Karpas-422 (cell line): ENCODE results near the gene NR4A2. TPM values are rescaled to one million over a fixed set of nuclear protein-coding genes. Genes with fewer than 3 reads are reported as not detected.

ENCODE experiments used
- DNase-seq: peaks from one replicate; pipeline ENCODE4 v3.0.0-alpha.2; 2015
- H2AFZ ChIP-seq: fragments of 200-600 bp; sonication (generic); 2 replicates; pipeline ENCODE4 v1.6.1; 2014; ENCODE audit warnings: antibody characterized with exemption, low read length, mixed read lengths
- H3K27ac ChIP-seq: fragments of 200-600 bp; sonication (generic); 2 replicates; pipeline ENCODE4 v1.5.1; 2014; ENCODE audit warnings: mild to moderate bottlenecking, low read length, moderate library complexity
- H3K27me3 ChIP-seq: fragments of 200-600 bp; sonication (generic); 2 replicates; pipeline ENCODE4 v1.6.1; 2014; ENCODE audit warnings: low read length, mixed read lengths
- H3K36me3 ChIP-seq: fragments of 200-600 bp; sonication (generic); 2 replicates; pipeline ENCODE4 v1.6.1; 2014; ENCODE audit warnings: low read length, mixed read lengths; ENCODE audit not compliant: insufficient read depth
- H3K4me1 ChIP-seq: fragments of 200-600 bp; sonication (generic); 2 replicates; pipeline ENCODE4 v1.6.1; 2014; ENCODE audit warnings: mild to moderate bottlenecking, low read length, mixed read lengths
- H3K4me2 ChIP-seq: fragments of 200-600 bp; sonication (generic); 2 replicates; pipeline ENCODE4 v1.6.1; 2014; ENCODE audit warnings: low read length, low read depth, mild to moderate bottlenecking; ENCODE audit not compliant: poor library complexity, severe bottlenecking
- H3K4me3 ChIP-seq: fragments of 200-600 bp; sonication (generic); 2 replicates; pipeline ENCODE4 v1.5.1; 2014; ENCODE audit warnings: mild to moderate bottlenecking, antibody characterized with exemption, low read length, mixed read lengths
- H3K79me2 ChIP-seq: fragments of 200-600 bp; sonication (generic); 2 replicates; pipeline ENCODE4 v1.6.1; 2014; ENCODE audit warnings: mild to moderate bottlenecking, low read length, mixed read lengths
- H3K9ac ChIP-seq: fragments of 200-600 bp; sonication (generic); 2 replicates; pipeline ENCODE4 v1.6.0; 2014; ENCODE audit warnings: low read length
- H3K9me2 ChIP-seq: fragments of 200-600 bp; sonication (generic), shearing (Covaris generic); replicated peaks from 2 replicates; pipeline ENCODE4 v1.6.0; 2014; ENCODE audit warnings: mild to moderate bottlenecking, low read length, moderate library complexity; ENCODE audit not compliant: insufficient read depth
- H3K9me3 ChIP-seq: fragments of 300-700, 200-600 bp; sonication (generic); 2 replicates; pipeline ENCODE4 v1.6.1; 2014; ENCODE audit warnings: low read length, mixed read lengths
- H4K20me1 ChIP-seq: fragments of 200-600 bp; sonication (generic); 2 replicates; pipeline ENCODE4 v1.6.1; 2014; ENCODE audit warnings: mild to moderate bottlenecking, antibody characterized with exemption, low read length, low read depth; ENCODE audit not compliant: insufficient read depth
- total RNA-seq: library from RNA; depleted of rRNA; stranded (reverse); fragments of >200 nt; shearing (Covaris generic); gene quantifications from 2 replicates; pipeline ENCODE4 v1.2.3, GENCODE V29; 2014; ENCODE audit warnings: low replicate concordance

NR4A2 gene
- total RNA-seq, 1 experiment from 2014 or later = not detected

GRCh38 chr2:156342254-156343095, 10.0 kb upstream of the NR4A2 start:
- H3K4me3 ChIP-seq = peak overlapping the region; percentile 74
- DNase-seq = peak; percentile 77
- H4K20me1 ChIP-seq = no peaks in the 10 kb centered on the region
- H3K79me2 ChIP-seq = no peaks in the 10 kb centered on the region
- H3K27ac ChIP-seq = no peak overlapping the region
- peak overlapping the region; percentile 83 for H3K4me2 ChIP-seq
- H3K4me1 ChIP-seq = peaks cover 14% of the 10 kb centered on the region
- H3K9me3 ChIP-seq = no peaks in the 10 kb centered on the region
- H2AFZ ChIP-seq = peak overlapping the region; percentile 96
- no peaks in the 10 kb centered on the region for H3K27me3 ChIP-seq
- no peaks in the 10 kb centered on the region for H3K9me2 ChIP-seq
- peak overlapping the region; percentile 85 for H3K9ac ChIP-seq
- no peaks in the 10 kb centered on the region for H3K36me3 ChIP-seq

- Histone ChIP-seq H3K79me2 (no peaks in the 10 kb centered on the region), H3K9ac (peak overlapping the region; percentile 85), H3K4me2 (peak overlapping the region; percentile 83), H3K4me3 (peak overlapping the region; percentile 74), H2AFZ (peak overlapping the region; percentile 95), H4K20me1 (no peaks in the 10 kb centered on the region), H3K4me1 (peaks cover 14% of the 10 kb centered on the region), H3K27ac (no peak overlapping the region), H3K36me3 (no peaks in the 10 kb centered on the region), H3K27me3 (no peaks in the 10 kb centered on the region), H3K9me2 (no peaks in the 10 kb centered on the region), H3K9me3 (no peaks in the 10 kb centered on the region)
- peak; percentile 81 for DNase-seq
Measured at GRCh38 chr2:156341452-156342253, 9.1 kb upstream of the NR4A2 start.

- Histone ChIP-seq H3K27me3 (no peaks in the 10 kb centered on the region), H3K4me3 (peak overlapping the region; percentile 74), H3K9me2 (no peaks in the 10 kb centered on the region), H3K9me3 (no peaks in the 10 kb centered on the region), H4K20me1 (no peaks in the 10 kb centered on the region), H3K27ac (no peak overlapping the region), H3K79me2 (no peaks in the 10 kb centered on the region), H3K4me1 (peaks cover 14% of the 10 kb centered on the region), H3K9ac (peak overlapping the region; percentile 85), H3K4me2 (peak overlapping the region; percentile 83), H2AFZ (peak overlapping the region; percentile 95), H3K36me3 (no peaks in the 10 kb centered on the region)
- DNase-seq = peak; percentile 51
Measured at GRCh38 chr2:156340804-156341451, 8.4 kb upstream of the NR4A2 start.

- Histone ChIP-seq H3K4me2 (no peak overlapping the region), H3K9me3 (no peaks in the 10 kb centered on the region), H3K9ac (no peak overlapping the region), H3K27me3 (no peaks in the 10 kb centered on the region), H3K9me2 (no peaks in the 10 kb centered on the region), H3K4me3 (no peak overlapping the region), H3K27ac (no peak overlapping the region), H2AFZ (no peak overlapping the region), H4K20me1 (no peaks in the 10 kb centered on the region), H3K36me3 (no peaks in the 10 kb centered on the region), H3K79me2 (no peaks in the 10 kb centered on the region), H3K4me1 (peaks cover 14% of the 10 kb centered on the region)
- DNase-seq = no peak
Measured at GRCh38 chr2:156340377-156340776, 7.9 kb upstream of the NR4A2 start.

- no peaks in the 10 kb centered on the region for H4K20me1 ChIP-seq
- H3K4me3 ChIP-seq = no peak overlapping the region
- DNase-seq = no peak
- no peaks in the 10 kb centered on the region for H3K9me3 ChIP-seq
- H3K4me2 ChIP-seq = no peak overlapping the region
- H3K27ac ChIP-seq = no peak overlapping the region
- no peaks in the 10 kb centered on the region for H3K79me2 ChIP-seq
- H3K9me2 ChIP-seq = no peaks in the 10 kb centered on the region
- no peaks in the 10 kb centered on the region for H3K36me3 ChIP-seq
- H3K9ac ChIP-seq = no peak overlapping the region
- no peak overlapping the region for H2AFZ ChIP-seq
- peaks cover 16% of the 10 kb centered on the region for H3K4me1 ChIP-seq
- no peaks in the 10 kb centered on the region for H3K27me3 ChIP-seq
Measured at GRCh38 chr2:156339865-156340264, 7.3 kb upstream of the NR4A2 start.

- H3K9ac ChIP-seq = no peak overlapping the region
- DNase-seq = no peak
- no peaks in the 10 kb centered on the region for H3K9me3 ChIP-seq
- no peaks in the 10 kb centered on the region for H3K36me3 ChIP-seq
- no peaks in the 10 kb centered on the region for H3K27me3 ChIP-seq
- H3K4me3 ChIP-seq = no peak overlapping the region
- H3K27ac ChIP-seq = no peak overlapping the region
- H4K20me1 ChIP-seq = no peaks in the 10 kb centered on the region
- no peak overlapping the region for H2AFZ ChIP-seq
- H3K4me2 ChIP-seq = no peak overlapping the region
- H3K4me1 ChIP-seq = peaks cover 20% of the 10 kb centered on the region
- H3K9me2 ChIP-seq = no peaks in the 10 kb centered on the region
- H3K79me2 ChIP-seq = no peaks in the 10 kb centered on the region
Measured at GRCh38 chr2:156339110-156339847, 6.8 kb upstream of the NR4A2 start.

GRCh38 chr2:156338578-156338977, 6.1 kb upstream of the NR4A2 start:
- peaks cover 27% of the 10 kb centered on the region for H3K4me1 ChIP-seq
- H3K9me2 ChIP-seq = no peaks in the 10 kb centered on the region
- DNase-seq = no peak
- H3K79me2 ChIP-seq = no peaks in the 10 kb centered on the region
- H3K27ac ChIP-seq = no peak overlapping the region
- no peak overlapping the region for H2AFZ ChIP-seq
- no peak overlapping the region for H3K9ac ChIP-seq
- H3K36me3 ChIP-seq = no peaks in the 10 kb centered on the region
- H4K20me1 ChIP-seq = no peaks in the 10 kb centered on the region
- H3K9me3 ChIP-seq = no peaks in the 10 kb centered on the region
- no peaks in the 10 kb centered on the region for H3K27me3 ChIP-seq
- H3K4me2 ChIP-seq = no peak overlapping the region
- no peak overlapping the region for H3K4me3 ChIP-seq
